ENCODE measurements around the gene LCLAT1.

The LCLAT1 gene

DNA sequence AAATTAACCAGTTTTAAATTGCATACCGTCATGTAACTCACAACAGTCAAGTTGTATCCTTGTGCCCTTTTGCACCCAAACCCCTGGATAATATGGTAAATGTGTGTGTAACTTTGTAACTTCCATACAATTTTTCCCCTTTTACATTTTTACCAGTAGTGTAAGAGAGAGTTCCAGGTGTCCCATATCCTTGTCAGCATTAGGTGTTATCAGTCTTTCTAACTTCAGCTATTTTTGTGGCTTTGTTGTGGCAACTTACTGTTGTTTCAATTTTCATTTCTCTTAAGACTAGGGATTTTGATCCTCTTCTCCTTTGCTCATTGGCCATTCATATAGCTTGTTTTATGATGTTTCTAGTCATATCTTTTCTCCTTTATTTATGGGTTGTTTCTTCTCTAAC, 94.6 kb downstream of the LCLAT1 start:
- no peak for DNase-seq (ENCODE audit: low read depth, low spot score)
- H3K9me3 ChIP-seq (ENCODE audit: insufficient read depth, low read length) = no peaks in the 10 kb centered on the region
- no peak overlapping the region for H3K4me3 ChIP-seq (ENCODE audit: insufficient read length, low read depth)
- TF ChIP-seq SUZ12 (IDR thresholded peaks at IDR 0.05; ENCODE audit: extremely low read depth, insufficient read depth, insufficient read length) (no peak), YY1 (IDR thresholded peaks at IDR 0.05; ENCODE audit: insufficient read depth, insufficient read length) (no peak), ZNF274 (IDR thresholded peaks at IDR 0.05; ENCODE audit: low read depth, low read length) (no peak)
- no peaks in the 10 kb centered on the region for H3K4me1 ChIP-seq (ENCODE audit: insufficient read depth, insufficient read length)
- no peaks in the 10 kb centered on the region for H3K27me3 ChIP-seq (ENCODE audit: insufficient read depth, insufficient read length)
- H3K9ac ChIP-seq (ENCODE audit: insufficient read length, low read depth) = no peak overlapping the region
- H3K36me3 ChIP-seq (ENCODE audit: insufficient read depth, insufficient read length, low read length) = no peaks in the 10 kb centered on the region

GRCh38 chr2:30545875-30546274, 98.8 kb downstream of the LCLAT1 start:
- TF ChIP-seq ZNF274 (IDR thresholded peaks at IDR 0.05; ENCODE audit: low read depth, low read length) (no peak), SUZ12 (IDR thresholded peaks at IDR 0.05; ENCODE audit: extremely low read depth, insufficient read depth, insufficient read length) (no peak), YY1 (IDR thresholded peaks at IDR 0.05; ENCODE audit: insufficient read depth, insufficient read length) (no peak)

DNA sequence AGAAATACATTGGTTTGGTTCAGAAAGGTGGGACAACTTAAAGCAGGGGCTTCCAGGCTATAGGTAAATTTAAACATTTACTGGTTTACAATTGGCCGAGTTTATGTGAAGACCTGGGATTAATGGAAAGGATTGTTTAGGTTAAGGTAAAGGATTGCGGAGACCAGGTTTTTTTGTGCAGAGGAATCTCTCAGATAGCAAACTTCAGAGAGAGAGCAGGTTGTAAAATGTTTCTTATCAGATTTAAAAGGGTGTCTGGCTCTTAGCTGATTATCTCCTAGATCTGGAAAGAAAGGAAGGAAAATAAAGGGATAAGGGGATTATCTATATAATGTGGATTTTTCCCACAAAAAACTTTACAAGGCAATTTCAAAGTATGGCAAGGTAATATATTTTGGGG, 101.3 kb downstream of the LCLAT1 start:
- Histone ChIP-seq H3K9me3 (ENCODE audit: insufficient read depth, low read length) (no peaks in the 10 kb centered on the region), H3K9ac (ENCODE audit: insufficient read length, low read depth) (no peak overlapping the region), H3K4me3 (ENCODE audit: insufficient read length, low read depth) (no peak overlapping the region), H3K36me3 (ENCODE audit: insufficient read depth, insufficient read length, low read length) (no peaks in the 10 kb centered on the region), H3K27me3 (ENCODE audit: insufficient read depth, insufficient read length) (no peaks in the 10 kb centered on the region), H3K4me1 (ENCODE audit: insufficient read depth, insufficient read length) (no peaks in the 10 kb centered on the region)
- DNase-seq (ENCODE audit: low read depth, low spot score) = no peak
- TF ChIP-seq ZNF274 (IDR thresholded peaks at IDR 0.05; ENCODE audit: low read depth, low read length) (no peak), SUZ12 (IDR thresholded peaks at IDR 0.05; ENCODE audit: extremely low read depth, insufficient read depth, insufficient read length) (no peak), YY1 (IDR thresholded peaks at IDR 0.05; ENCODE audit: insufficient read depth, insufficient read length) (no peak)

More at GRCh38 chr2:30545875-30546274, 98.8 kb downstream of the LCLAT1 start:
- Histone ChIP-seq H3K9ac (ENCODE audit: insufficient read length, low read depth) (no peak overlapping the region), H3K9me3 (ENCODE audit: insufficient read depth, low read length) (no peaks in the 10 kb centered on the region), H3K27me3 (ENCODE audit: insufficient read depth, insufficient read length) (no peaks in the 10 kb centered on the region), H3K4me1 (ENCODE audit: insufficient read depth, insufficient read length) (no peaks in the 10 kb centered on the region), H3K36me3 (ENCODE audit: insufficient read depth, insufficient read length, low read length) (no peaks in the 10 kb centered on the region), H3K4me3 (ENCODE audit: insufficient read length, low read depth) (no peak overlapping the region)
- no peak for DNase-seq (ENCODE audit: low read depth, low spot score)

DNA sequence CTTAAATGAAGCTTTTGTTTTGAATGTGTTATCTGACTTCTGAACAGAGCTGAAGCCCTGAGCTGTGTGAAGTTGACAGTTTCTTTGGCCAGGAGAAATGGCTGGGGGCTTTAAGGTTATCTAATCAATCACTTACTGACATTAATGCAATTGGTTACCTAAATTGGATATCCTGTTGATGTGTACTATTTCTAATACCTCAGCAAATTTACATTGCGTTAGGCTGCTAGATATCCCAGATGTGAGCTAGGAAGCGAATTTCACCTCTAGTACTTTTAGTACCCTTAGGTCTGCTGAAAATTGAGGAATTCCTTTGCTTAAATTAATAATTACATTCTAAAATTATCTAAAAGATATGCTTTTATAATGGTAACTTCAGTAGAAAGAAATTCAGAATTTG, 102.0 kb downstream of the LCLAT1 start:
- no peak for DNase-seq (ENCODE audit: low read depth, low spot score)
- Histone ChIP-seq H3K27me3 (ENCODE audit: insufficient read depth, insufficient read length) (no peaks in the 10 kb centered on the region), H3K36me3 (ENCODE audit: insufficient read depth, insufficient read length, low read length) (no peaks in the 10 kb centered on the region), H3K4me3 (ENCODE audit: insufficient read length, low read depth) (no peak overlapping the region), H3K4me1 (ENCODE audit: insufficient read depth, insufficient read length) (no peaks in the 10 kb centered on the region), H3K9ac (ENCODE audit: insufficient read length, low read depth) (no peak overlapping the region), H3K9me3 (ENCODE audit: insufficient read depth, low read length) (no peaks in the 10 kb centered on the region)
- TF ChIP-seq YY1 (IDR thresholded peaks at IDR 0.05; ENCODE audit: insufficient read depth, insufficient read length) (no peak), SUZ12 (IDR thresholded peaks at IDR 0.05; ENCODE audit: extremely low read depth, insufficient read depth, insufficient read length) (no peak), ZNF274 (IDR thresholded peaks at IDR 0.05; ENCODE audit: low read depth, low read length) (no peak)

DNA sequence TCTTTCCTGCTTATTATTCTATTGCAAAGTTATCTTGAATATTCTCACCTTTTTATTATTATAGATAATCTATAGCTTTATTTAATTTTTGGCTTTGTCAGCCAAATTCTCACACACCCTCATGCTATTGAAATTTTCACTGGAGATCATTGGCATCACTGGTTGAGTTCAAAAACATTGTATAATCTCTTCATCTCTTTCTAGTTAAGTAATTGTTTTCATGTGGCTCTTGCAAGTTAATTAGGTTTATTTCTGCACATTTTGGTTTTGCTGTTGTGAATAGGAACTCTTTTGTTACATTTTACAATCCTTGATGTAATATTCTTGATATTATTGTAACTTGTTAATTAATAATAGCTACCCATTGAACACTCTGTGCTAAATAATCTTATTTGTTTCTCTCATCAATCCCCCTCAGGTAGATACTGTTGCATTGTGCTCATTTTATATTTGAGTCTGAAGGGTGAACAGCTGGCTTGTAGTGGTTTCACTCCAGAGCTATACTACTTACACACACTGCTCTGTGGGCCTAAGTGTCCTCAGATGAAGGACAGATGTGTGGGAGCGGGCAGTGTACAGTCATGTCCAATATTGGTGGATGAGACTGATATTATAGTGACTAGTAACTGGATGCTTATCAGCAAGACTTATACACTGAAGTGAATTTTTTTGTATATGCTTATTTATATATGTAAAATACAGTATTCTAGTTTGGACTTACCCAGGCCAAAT, 112.7 kb downstream of the LCLAT1 start:
- H3K4me3 ChIP-seq (ENCODE audit: insufficient read length, low read depth) = no peak overlapping the region
- no peaks in the 10 kb centered on the region for H3K27me3 ChIP-seq (ENCODE audit: insufficient read depth, insufficient read length)
- peaks cover 5% of the 10 kb centered on the region for H3K36me3 ChIP-seq (ENCODE audit: insufficient read depth, insufficient read length, low read length)
- no peaks in the 10 kb centered on the region for H3K9me3 ChIP-seq (ENCODE audit: insufficient read depth, low read length)
- TF ChIP-seq YY1 (IDR thresholded peaks at IDR 0.05; ENCODE audit: insufficient read depth, insufficient read length) (no peak), SUZ12 (IDR thresholded peaks at IDR 0.05; ENCODE audit: extremely low read depth, insufficient read depth, insufficient read length) (no peak), ZNF274 (IDR thresholded peaks at IDR 0.05; ENCODE audit: low read depth, low read length) (no peak)
- H3K4me1 ChIP-seq (ENCODE audit: insufficient read depth, insufficient read length) = no peaks in the 10 kb centered on the region
- no peak for DNase-seq (ENCODE audit: low read depth, low spot score)
- H3K9ac ChIP-seq (ENCODE audit: insufficient read length, low read depth) = no peak overlapping the region

DNA sequence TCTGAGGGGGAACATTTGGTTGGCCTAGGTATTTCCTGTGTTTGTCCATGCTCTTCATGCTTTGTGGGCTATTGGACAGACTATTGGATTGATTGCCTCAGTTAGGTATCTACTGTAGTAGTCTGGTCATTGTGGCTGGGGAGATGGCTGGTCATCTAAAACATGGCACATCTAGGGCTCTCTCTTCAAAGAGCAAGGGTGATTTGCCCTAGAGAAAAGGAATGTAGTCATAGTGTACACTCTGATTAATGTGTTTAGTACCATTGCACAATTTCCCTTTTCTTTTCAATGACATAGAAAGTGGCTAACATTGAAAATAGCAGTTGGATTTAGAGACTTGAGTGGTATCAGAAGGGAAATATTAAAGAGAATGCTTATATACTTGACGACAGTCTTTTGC, 114.3 kb downstream of the LCLAT1 start:
- no peak for DNase-seq (ENCODE audit: low read depth, low spot score)
- Histone ChIP-seq H3K9ac (ENCODE audit: insufficient read length, low read depth) (no peak overlapping the region), H3K4me3 (ENCODE audit: insufficient read length, low read depth) (no peak overlapping the region), H3K4me1 (ENCODE audit: insufficient read depth, insufficient read length) (no peaks in the 10 kb centered on the region), H3K9me3 (ENCODE audit: insufficient read depth, low read length) (no peaks in the 10 kb centered on the region), H3K36me3 (ENCODE audit: insufficient read depth, insufficient read length, low read length) (peaks cover 5% of the 10 kb centered on the region), H3K27me3 (ENCODE audit: insufficient read depth, insufficient read length) (no peaks in the 10 kb centered on the region)
- no peak for TF ChIP-seq ZNF274 (IDR thresholded peaks at IDR 0.05; ENCODE audit: low read depth, low read length)
- TF ChIP-seq YY1 (IDR thresholded peaks at IDR 0.05; ENCODE audit: insufficient read depth, insufficient read length) = no peak
- no peak for TF ChIP-seq SUZ12 (IDR thresholded peaks at IDR 0.05; ENCODE audit: extremely low read depth, insufficient read depth, insufficient read length)

DNA sequence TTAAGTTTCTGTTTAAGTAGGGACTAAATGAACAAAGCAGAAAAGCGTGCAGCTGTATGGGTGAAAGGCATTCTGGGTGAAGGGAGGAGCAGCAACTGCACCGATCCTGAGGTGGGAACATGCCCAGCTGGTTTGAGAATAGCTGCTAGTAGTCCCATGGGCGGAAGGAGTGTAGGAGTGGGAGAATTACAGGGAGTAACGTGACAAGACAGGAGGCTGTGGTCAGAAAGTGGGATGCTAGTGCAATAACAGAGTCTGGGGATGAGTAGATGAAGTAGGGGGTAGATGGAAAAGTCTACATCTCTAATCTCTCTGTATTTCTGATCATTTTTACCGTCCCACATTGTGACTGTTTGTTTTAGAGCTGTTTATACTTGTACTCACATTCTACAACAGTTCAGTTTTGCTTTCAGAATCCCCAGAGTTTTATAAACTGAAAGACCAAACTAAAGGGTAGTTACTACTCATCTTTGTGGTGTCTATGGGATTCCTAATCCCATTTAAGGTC, 118.9 kb downstream of the LCLAT1 start:
- no peak for DNase-seq (ENCODE audit: low read depth, low spot score)
- H3K9ac ChIP-seq (ENCODE audit: insufficient read length, low read depth) = no peak overlapping the region
- H3K4me3 ChIP-seq (ENCODE audit: insufficient read length, low read depth) = no peak overlapping the region
- peaks cover 5% of the 10 kb centered on the region for H3K36me3 ChIP-seq (ENCODE audit: insufficient read depth, insufficient read length, low read length)
- TF ChIP-seq SUZ12 (IDR thresholded peaks at IDR 0.05; ENCODE audit: extremely low read depth, insufficient read depth, insufficient read length) = no peak
- no peak for TF ChIP-seq YY1 (IDR thresholded peaks at IDR 0.05; ENCODE audit: insufficient read depth, insufficient read length)
- H3K9me3 ChIP-seq (ENCODE audit: insufficient read depth, low read length) = no peaks in the 10 kb centered on the region
- H3K27me3 ChIP-seq (ENCODE audit: insufficient read depth, insufficient read length) = no peaks in the 10 kb centered on the region
- H3K4me1 ChIP-seq (ENCODE audit: insufficient read depth, insufficient read length) = no peaks in the 10 kb centered on the region
